ENCODE data around the gene PANK2.

- TF ChIP-seq, protein P1, sequence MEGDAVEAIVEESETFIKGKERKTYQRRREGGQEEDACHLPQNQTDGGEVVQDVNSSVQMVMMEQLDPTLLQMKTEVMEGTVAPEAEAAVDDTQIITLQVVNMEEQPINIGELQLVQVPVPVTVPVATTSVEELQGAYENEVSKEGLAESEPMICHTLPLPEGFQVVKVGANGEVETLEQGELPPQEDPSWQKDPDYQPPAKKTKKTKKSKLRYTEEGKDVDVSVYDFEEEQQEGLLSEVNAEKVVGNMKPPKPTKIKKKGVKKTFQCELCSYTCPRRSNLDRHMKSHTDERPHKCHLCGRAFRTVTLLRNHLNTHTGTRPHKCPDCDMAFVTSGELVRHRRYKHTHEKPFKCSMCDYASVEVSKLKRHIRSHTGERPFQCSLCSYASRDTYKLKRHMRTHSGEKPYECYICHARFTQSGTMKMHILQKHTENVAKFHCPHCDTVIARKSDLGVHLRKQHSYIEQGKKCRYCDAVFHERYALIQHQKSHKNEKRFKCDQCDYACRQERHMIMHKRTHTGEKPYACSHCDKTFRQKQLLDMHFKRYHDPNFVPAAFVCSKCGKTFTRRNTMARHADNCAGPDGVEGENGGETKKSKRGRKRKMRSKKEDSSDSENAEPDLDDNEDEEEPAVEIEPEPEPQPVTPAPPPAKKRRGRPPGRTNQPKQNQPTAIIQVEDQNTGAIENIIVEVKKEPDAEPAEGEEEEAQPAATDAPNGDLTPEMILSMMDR (IDR thresholded peaks at IDR 0.05; ENCODE audit: borderline replicate concordance, extremely low read depth, low read length, poor library complexity, severe bottlenecking) = no peak
- no peak for TF ChIP-seq EZH2 (IDR thresholded peaks at IDR 0.05; ENCODE audit: borderline replicate concordance, low read depth, low read length, severe bottlenecking)
Observed at GRCh38 chr20:3875378-3875974, 13.7 kb upstream of the PANK2 start.
